ENCODE measurements around the gene APLF. TPM values are rescaled to one million over a fixed set of nuclear protein-coding genes. Genes with fewer than 3 reads are reported as not detected.

APLF gene
- total RNA-seq, 1 donor from 2014 or later: 2.5 TPM

GRCh38 chr2:68436270-68436669 lies 31.1 kb upstream of the APLF start:
- Histone ChIP-seq H3K79me2 (ENCODE audit: insufficient read depth, low read length) (no peaks in the 10 kb centered on the region), H3K27ac (ENCODE audit: low read depth, low read length) (peak overlapping the region; percentile 29), H2AFZ (ENCODE audit: low read depth, low read length) (no peak overlapping the region), H3K27me3 (ENCODE audit: insufficient read depth, low read length) (no peaks in the 10 kb centered on the region), H3K4me2 (ENCODE audit: low read length) (no peak overlapping the region), H3K4me1 (ENCODE audit: insufficient read depth, low read length) (no peaks in the 10 kb centered on the region), H3K36me3 (ENCODE audit: insufficient read depth, low read length) (no peaks in the 10 kb centered on the region), H3K4me3 (ENCODE audit: insufficient read depth, low read depth, low read length) (no peak overlapping the region), H4K20me1 (ENCODE audit: insufficient read depth, low read length) (no peaks in the 10 kb centered on the region), H3K9me3 (ENCODE audit: insufficient read depth, low read depth, low read length) (no peaks in the 10 kb centered on the region), H3K9ac (ENCODE audit: low read length) (no peak overlapping the region)
- H3K27me3 Mint-ChIP-seq (ENCODE audit: low read depth, unreplicated experiment): peaks cover 3% of the 10 kb centered on the region
- DNase-seq (ENCODE audit: low read depth) (peak; percentile 14), FAIRE-seq (no peak)
- TF ChIP-seq CTCF (IDR thresholded peaks at IDR 0.05; ENCODE audit: insufficient read depth, low read depth, low read length) (no peak), EZH2 (IDR thresholded peaks at IDR 0.05; ENCODE audit: insufficient read depth, low read length) (no peak)
- peaks cover 2% of the 10 kb centered on the region for H3K36me3 Mint-ChIP-seq (ENCODE audit: low read depth, unreplicated experiment)
- peaks cover 9% of the 10 kb centered on the region for H3K4me1 Mint-ChIP-seq (ENCODE audit: low read depth, unreplicated experiment)
- H3K4me3 Mint-ChIP-seq (ENCODE audit: unreplicated experiment): no peak overlapping the region
- H3K9me3 Mint-ChIP-seq (ENCODE audit: unreplicated experiment): no peaks in the 10 kb centered on the region
- peak overlapping the region; percentile 87 for H3K27ac Mint-ChIP-seq (ENCODE audit: unreplicated experiment)

GRCh38 chr2:68438455-68439303 lies 28.7 kb upstream of the APLF start:
- no peak overlapping the region for H2AFZ ChIP-seq (ENCODE audit: low read depth, low read length)
- no peak for DNase-seq (ENCODE audit: low read depth)
- Mint-ChIP-seq H3K9me3 (ENCODE audit: unreplicated experiment) (no peaks in the 10 kb centered on the region), H3K36me3 (ENCODE audit: low read depth, unreplicated experiment) (no peaks in the 10 kb centered on the region), H3K27ac (ENCODE audit: unreplicated experiment) (no peak overlapping the region), H3K27me3 (ENCODE audit: low read depth, unreplicated experiment) (no peaks in the 10 kb centered on the region), H3K4me1 (ENCODE audit: low read depth, unreplicated experiment) (peaks cover 9% of the 10 kb centered on the region), H3K4me3 (ENCODE audit: unreplicated experiment) (no peak overlapping the region)
- H4K20me1 ChIP-seq (ENCODE audit: insufficient read depth, low read length): no peaks in the 10 kb centered on the region
- TF ChIP-seq EZH2 (IDR thresholded peaks at IDR 0.05; ENCODE audit: insufficient read depth, low read length): no peak
- TF ChIP-seq CTCF (IDR thresholded peaks at IDR 0.05; ENCODE audit: insufficient read depth, low read depth, low read length): no peak
- H3K36me3 ChIP-seq (ENCODE audit: insufficient read depth, low read length): no peaks in the 10 kb centered on the region
- H3K9ac ChIP-seq (ENCODE audit: low read length): no peak overlapping the region
- no peaks in the 10 kb centered on the region for H3K4me1 ChIP-seq (ENCODE audit: insufficient read depth, low read length)
- no peaks in the 10 kb centered on the region for H3K9me3 ChIP-seq (ENCODE audit: insufficient read depth, low read depth, low read length)
- H3K4me3 ChIP-seq (ENCODE audit: insufficient read depth, low read depth, low read length): no peak overlapping the region
- H3K4me2 ChIP-seq (ENCODE audit: low read length): no peak overlapping the region
- no peak overlapping the region for H3K27ac ChIP-seq (ENCODE audit: low read depth, low read length)
- H3K27me3 ChIP-seq (ENCODE audit: insufficient read depth, low read length): peaks cover 2% of the 10 kb centered on the region
- FAIRE-seq: no peak
- no peaks in the 10 kb centered on the region for H3K79me2 ChIP-seq (ENCODE audit: insufficient read depth, low read length)
